GM12864 (cell line): ENCODE data around the gene LRRC38.
A peak's percentile ranks its signal among the peaks of the same experiment; 100 is the strongest.

Experiments
- DNase-seq: peaks from one replicate; pipeline ENCODE4 v3.0.0-alpha.2; 2011; ENCODE audit warnings: low read depth
- H3K4me3 ChIP-seq: 2 replicates; pipeline ENCODE4 v1.5.1; 2011; ENCODE audit warnings: mild to moderate bottlenecking, low read depth, low read length, control low read depth
- CTCF ChIP-seq: IDR thresholded peaks from 2 replicates; pipeline ENCODE4 v1.5.1; 2011; ENCODE audit warnings: low read depth, mild to moderate bottlenecking, moderate library complexity, low read length, control low read depth, inconsistent platforms; ENCODE audit errors: missing control alignments

LRRC38 gene

GRCh38 chr1:13479171-13479856 lies 34.5 kb downstream of the LRRC38 start:
- H3K4me3 ChIP-seq = no peak overlapping the region
- no peak for TF ChIP-seq CTCF
- DNase-seq = no peak

- no peak for TF ChIP-seq CTCF
- no peak overlapping the region for H3K4me3 ChIP-seq
- no peak for DNase-seq
Observed at GRCh38 chr1:13478692-13479091, 35.1 kb downstream of the LRRC38 start.

- no peak overlapping the region for H3K4me3 ChIP-seq
- no peak for DNase-seq
- TF ChIP-seq CTCF = peak; percentile 36
Observed at GRCh38 chr1:13469343-13469742, 44.5 kb downstream of the LRRC38 start.

GRCh38 chr1:13465515-13465914 lies 48.3 kb downstream of the LRRC38 start:
- H3K4me3 ChIP-seq = no peak overlapping the region
- DNase-seq = no peak
- TF ChIP-seq CTCF = no peak

- no peak overlapping the region for H3K4me3 ChIP-seq
- no peak for DNase-seq
- no peak for TF ChIP-seq CTCF
Observed at GRCh38 chr1:13462682-13463081, 51.1 kb downstream of the LRRC38 start.

- DNase-seq = no peak
- H3K4me3 ChIP-seq = no peak overlapping the region
Observed at GRCh38 chr1:13461977-13462376, 51.8 kb downstream of the LRRC38 start.

More at GRCh38 chr1:13461977-13462376, 51.8 kb downstream of the LRRC38 start:
- no peak for TF ChIP-seq CTCF
